HG03139 (cell line): ENCODE results near the gene SPRY1.
A peak's percentile ranks its signal among the peaks of the same experiment; 100 is the strongest.

ENCODE experiments used
- ATAC-seq: cut with Tn5 transposase; IDR thresholded peaks from one replicate; pipeline ENCODE4 v1.9.1; 2021; ENCODE audit not compliant: unreplicated experiment

SPRY1 gene

GRCh38 chr4:123379392-123379791 lies 17.2 kb upstream of the SPRY1 start:
- no peak for ATAC-seq

- ATAC-seq = peak; percentile 48
Measured at GRCh38 chr4:123380728-123381716, 15.6 kb upstream of the SPRY1 start.

GRCh38 chr4:123381996-123382395 lies 14.6 kb upstream of the SPRY1 start:
- ATAC-seq = no peak

GRCh38 chr4:123383566-123383965 lies 13.0 kb upstream of the SPRY1 start:
- ATAC-seq = no peak

GRCh38 chr4:123386609-123387008 lies 10.0 kb upstream of the SPRY1 start:
- no peak for ATAC-seq

- ATAC-seq = no peak
Measured at GRCh38 chr4:123390846-123391456, 5.6 kb upstream of the SPRY1 start.

GRCh38 chr4:123393721-123394120 lies 2.9 kb upstream of the SPRY1 start:
- ATAC-seq = no peak

- peak; percentile 7 for ATAC-seq
Measured at GRCh38 chr4:123397144-123398065, 810 bp downstream of the SPRY1 start.

- ATAC-seq = peak; percentile 54
Measured at GRCh38 chr4:123398066-123398852, 1.7 kb downstream of the SPRY1 start.

GRCh38 chr4:123398853-123399626 lies 2.4 kb downstream of the SPRY1 start:
- ATAC-seq = peak; percentile 23

- ATAC-seq = no peak
Measured at GRCh38 chr4:123399627-123400358, 3.2 kb downstream of the SPRY1 start.

- no peak for ATAC-seq
Measured at GRCh38 chr4:123401271-123402120, 4.9 kb downstream of the SPRY1 start.

GRCh38 chr4:123402121-123402465 lies 5.5 kb downstream of the SPRY1 start:
- ATAC-seq = no peak

- ATAC-seq = no peak
Measured at GRCh38 chr4:123403080-123403604, 6.5 kb downstream of the SPRY1 start.

- no peak for ATAC-seq
Measured at GRCh38 chr4:123404533-123404932, 7.9 kb downstream of the SPRY1 start.

- no peak for ATAC-seq
Measured at GRCh38 chr4:123405267-123405865, 8.8 kb downstream of the SPRY1 start.

- ATAC-seq = no peak
Measured at GRCh38 chr4:123406872-123407271, 10.3 kb downstream of the SPRY1 start.
